GM19328 (cell line): Measurements from ENCODE around the gene DNAJC3.

Experiments used
- ATAC-seq: cut with Tn5 transposase; IDR thresholded peaks from one replicate; pipeline ENCODE4 v1.9.1; 2021; ENCODE audit warnings: mild to moderate bottlenecking, moderate library complexity; ENCODE audit not compliant: unreplicated experiment

DNAJC3 gene

GRCh38 chr13:95833719-95834118, 156.8 kb downstream of the DNAJC3 start:
- no peak for ATAC-seq

GRCh38 chr13:95834134-95834765, 157.3 kb downstream of the DNAJC3 start:
- ATAC-seq, result no peak

- ATAC-seq, result no peak
These were observed 165.0 kb downstream of the DNAJC3 start for GRCh38 chr13:95841894-95842293.

- ATAC-seq, result no peak
These were observed 166.0 kb downstream of the DNAJC3 start for GRCh38 chr13:95842898-95843297.
